Right atrium auricular region (tissue), 2 donors: ENCODE measurements around the gene FLAD1. TPM values are rescaled to one million over a fixed set of nuclear protein-coding genes. Genes with fewer than 3 reads are reported as not detected.
"Not testable (repeated sequence)": the region's sequence is repeated elsewhere in the genome, so short reads cannot be mapped to it uniquely, and the experiment has no call there.

Source experiments
- DNase-seq: peaks from one replicate; pipeline ENCODE4 v3.0.0-alpha.2; 2019; ENCODE audit warnings: low spot score
- H3K27ac ChIP-seq, 2 donors: fragments of 200-600 bp; sonication (generic); 1 replicate in 1 of 2; 2 replicates in 1 of 2; pipeline ENCODE4 v1.5.1; 2016 to 2019
- H3K27me3 ChIP-seq, 2 donors: fragments of 200-600 bp; sonication (generic); one replicate each; pipeline versions ENCODE4 v1.5.1 to v1.6.0; 2017 to 2019
- H3K36me3 ChIP-seq: fragments of 200-600 bp; sonication (generic); one replicate; pipeline ENCODE4 v1.5.1; 2016
- H3K4me1 ChIP-seq, 2 donors: fragments of 200-600 bp; sonication (generic); one replicate each; pipeline versions ENCODE4 v1.5.1 to v1.6.0; 2017 to 2019
- H3K4me3 ChIP-seq, 2 donors: fragments of 200-600 bp; sonication (generic); 1 replicate in 1 of 2; 2 replicates in 1 of 2; pipeline ENCODE4 v1.5.1; 2017 to 2019; ENCODE audit warnings: mild to moderate bottlenecking in 1 of 2, moderate library complexity in 1 of 2
- H3K9me3 ChIP-seq, 2 donors: fragments of 200-600 bp; sonication (generic); one replicate each; pipeline ENCODE4 v1.5.1; 2019
- total RNA-seq, 2 donors: library from RNA; depleted of rRNA; stranded (reverse); fragments of >200 nt; gene quantifications; one replicate each; pipeline ENCODE4 v1.1.0, GENCODE V29; 2016
- TF ChIP-seq, protein P1 (sequence below), 2 donors: fragments of 200-600 bp; sonication (generic); IDR thresholded peaks; one replicate each; pipeline ENCODE4 v1.5.1; 2019; ENCODE audit warnings: antibody characterized with exemption in 2 of 2

The FLAD1 gene
- total RNA-seq, 2 donors from 2014 or later = 19.5 to 24.8 TPM

GRCh38 chr1:154993572-154994268, 10.6 kb downstream of the FLAD1 start, which contains the start of gene LENEP:
LENEP (plus strand) TSS chr1:154993586; CDS start chr1:154993608, 22 bp downstream.
- H3K4me3 ChIP-seq = no peak within 1 kb of the TSS
- no peaks in the 10 kb centered on the region for H3K9me3 ChIP-seq
- no peak for DNase-seq
- H3K36me3 ChIP-seq = peaks cover 15% of the 10 kb centered on the region
- H3K4me1 ChIP-seq = peaks cover 0 to 1% of the 10 kb centered on the region in 2 donors
- H3K27ac ChIP-seq = no peak within 1 kb of the TSS
- H3K27me3 ChIP-seq = no peaks in the 10 kb centered on the region
- TF ChIP-seq, protein P1, sequence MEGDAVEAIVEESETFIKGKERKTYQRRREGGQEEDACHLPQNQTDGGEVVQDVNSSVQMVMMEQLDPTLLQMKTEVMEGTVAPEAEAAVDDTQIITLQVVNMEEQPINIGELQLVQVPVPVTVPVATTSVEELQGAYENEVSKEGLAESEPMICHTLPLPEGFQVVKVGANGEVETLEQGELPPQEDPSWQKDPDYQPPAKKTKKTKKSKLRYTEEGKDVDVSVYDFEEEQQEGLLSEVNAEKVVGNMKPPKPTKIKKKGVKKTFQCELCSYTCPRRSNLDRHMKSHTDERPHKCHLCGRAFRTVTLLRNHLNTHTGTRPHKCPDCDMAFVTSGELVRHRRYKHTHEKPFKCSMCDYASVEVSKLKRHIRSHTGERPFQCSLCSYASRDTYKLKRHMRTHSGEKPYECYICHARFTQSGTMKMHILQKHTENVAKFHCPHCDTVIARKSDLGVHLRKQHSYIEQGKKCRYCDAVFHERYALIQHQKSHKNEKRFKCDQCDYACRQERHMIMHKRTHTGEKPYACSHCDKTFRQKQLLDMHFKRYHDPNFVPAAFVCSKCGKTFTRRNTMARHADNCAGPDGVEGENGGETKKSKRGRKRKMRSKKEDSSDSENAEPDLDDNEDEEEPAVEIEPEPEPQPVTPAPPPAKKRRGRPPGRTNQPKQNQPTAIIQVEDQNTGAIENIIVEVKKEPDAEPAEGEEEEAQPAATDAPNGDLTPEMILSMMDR (IDR thresholded peaks at IDR 0.05) = no peak

DNA sequence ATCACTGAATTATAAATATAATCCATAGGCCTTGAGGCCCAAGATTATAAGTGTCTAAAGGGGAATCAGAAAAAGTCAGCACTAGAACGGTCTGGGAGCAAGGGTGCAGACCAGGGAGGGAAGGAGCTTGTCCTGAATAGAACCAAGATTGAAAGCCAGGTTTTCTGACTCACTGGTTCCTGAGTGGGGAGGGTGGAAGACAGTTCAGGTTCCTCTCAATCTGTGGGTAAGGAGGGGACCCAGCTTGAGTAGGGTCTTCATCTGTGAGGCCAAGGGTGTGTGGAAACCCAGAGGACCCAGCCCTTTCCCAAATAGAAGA, 11.1 kb downstream of the FLAD1 start:
- Histone ChIP-seq H3K27ac (no peak overlapping the region), H3K4me3 (no peak overlapping the region), H3K27me3 (no peaks in the 10 kb centered on the region), H3K4me1 (peaks cover 0 to 6% of the 10 kb centered on the region in 2 donors), H3K36me3 (peaks cover 11% of the 10 kb centered on the region), H3K9me3 (no peaks in the 10 kb centered on the region)
- no peak for DNase-seq
- TF ChIP-seq, protein P1 (IDR thresholded peaks at IDR 0.05) = no peak

- no peak for DNase-seq
Measured at GRCh38 chr1:154994591-154994990, 11.4 kb downstream of the FLAD1 start.

DNA sequence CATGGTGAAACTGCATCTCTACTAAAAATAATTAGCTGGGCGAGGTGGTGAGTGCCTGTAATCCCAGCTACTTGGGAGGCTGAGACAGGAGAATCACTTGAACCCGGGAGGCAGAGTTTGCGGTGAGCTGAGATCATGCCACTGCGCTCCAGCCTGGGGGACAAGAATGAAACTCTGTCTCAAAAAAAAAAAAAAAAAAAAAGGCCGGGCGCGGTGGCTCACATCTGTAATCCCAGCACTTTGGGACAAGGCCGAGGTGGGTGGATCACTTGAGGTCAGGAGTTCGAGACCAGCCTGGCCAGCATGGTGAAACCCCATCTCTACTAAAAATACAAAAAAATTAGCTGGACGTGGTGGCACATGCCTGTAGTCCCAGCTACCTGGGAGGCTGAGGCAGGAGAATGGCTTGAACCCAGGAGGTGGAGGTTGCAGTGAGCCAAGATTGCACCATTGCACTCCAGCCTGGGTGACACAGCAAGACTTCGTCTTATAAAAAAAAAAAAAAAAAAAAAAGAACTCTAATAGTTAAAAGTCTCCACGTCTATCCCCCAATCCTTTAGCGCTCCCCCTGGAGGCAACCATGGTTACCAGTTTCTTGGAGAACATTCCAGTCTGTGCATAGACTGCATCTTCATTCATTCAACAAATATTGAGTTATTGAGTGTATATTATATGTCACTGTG, 12.3 kb downstream of the FLAD1 start:
- TF ChIP-seq, protein P1 (IDR thresholded peaks at IDR 0.05) = peak in 1 of 2 donors; percentile 51
- DNase-seq = not testable (repeated sequence)

More at GRCh38 chr1:154994591-154994990, 11.4 kb downstream of the FLAD1 start:
- no peaks in the 10 kb centered on the region for H3K27me3 ChIP-seq
- no peak overlapping the region for H3K27ac ChIP-seq
- peaks cover 0 to 10% of the 10 kb centered on the region in 2 donors for H3K4me1 ChIP-seq
- no peaks in the 10 kb centered on the region for H3K9me3 ChIP-seq
- TF ChIP-seq, protein P1 (IDR thresholded peaks at IDR 0.05) = no peak
- no peak overlapping the region for H3K4me3 ChIP-seq
- peaks cover 8% of the 10 kb centered on the region for H3K36me3 ChIP-seq

DNA sequence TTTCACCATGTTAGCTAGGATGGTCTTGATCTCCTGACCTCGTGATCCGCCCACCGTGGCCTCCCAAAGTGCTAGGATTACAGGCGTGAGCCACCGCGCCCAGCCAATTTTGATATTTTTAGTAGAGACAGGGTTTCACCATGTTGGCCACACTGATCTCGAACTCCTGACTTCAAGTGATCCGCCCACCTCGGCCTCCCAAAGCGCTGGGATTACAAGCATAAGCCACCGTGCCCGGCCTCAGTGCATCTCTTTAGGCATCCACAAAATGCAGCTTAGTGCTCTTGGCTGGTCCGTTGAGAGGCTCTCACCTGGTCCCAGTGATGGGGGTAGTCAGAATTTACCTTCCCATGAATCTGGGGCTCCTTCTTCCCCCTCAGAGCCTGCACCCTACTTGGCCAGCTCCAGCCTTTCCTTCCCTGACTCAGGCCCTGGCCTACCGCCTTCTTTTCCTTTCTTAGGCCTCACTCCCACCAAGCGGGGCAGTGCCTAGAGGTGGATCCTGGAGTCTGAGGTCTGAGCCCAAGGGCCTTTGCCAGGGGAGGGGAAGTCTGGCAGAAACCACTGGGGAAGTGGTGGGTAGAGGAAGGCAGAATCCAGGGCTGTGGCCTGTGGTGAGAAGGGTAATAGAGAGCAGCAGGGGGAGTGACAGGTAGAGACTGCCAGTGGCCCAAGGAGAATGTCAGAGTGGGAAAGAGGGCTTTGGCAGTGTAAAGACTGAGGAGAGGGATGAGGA, 14.0 kb downstream of the FLAD1 start:
- no peak for DNase-seq
- TF ChIP-seq, protein P1 (IDR thresholded peaks at IDR 0.05) = no peak
- Histone ChIP-seq H3K27me3 (no peaks in the 10 kb centered on the region), H3K9me3 (no peaks in the 10 kb centered on the region), H3K27ac (no peak overlapping the region), H3K36me3 (no peaks in the 10 kb centered on the region), H3K4me1 (peaks cover 0 to 19% of the 10 kb centered on the region in 2 donors), H3K4me3 (no peak overlapping the region)

More for the DNA sequence above, 12.3 kb downstream of the FLAD1 start:
- not testable (repeated sequence) for H3K36me3 ChIP-seq, H3K27me3 ChIP-seq, H3K4me3 ChIP-seq, H3K27ac ChIP-seq, H3K9me3 ChIP-seq
- peaks cover 0 to 18% of the 10 kb centered on the region in 2 donors for H3K4me1 ChIP-seq
